ENCODE results near the gene ANO2.

Gene ANO2

DNA sequence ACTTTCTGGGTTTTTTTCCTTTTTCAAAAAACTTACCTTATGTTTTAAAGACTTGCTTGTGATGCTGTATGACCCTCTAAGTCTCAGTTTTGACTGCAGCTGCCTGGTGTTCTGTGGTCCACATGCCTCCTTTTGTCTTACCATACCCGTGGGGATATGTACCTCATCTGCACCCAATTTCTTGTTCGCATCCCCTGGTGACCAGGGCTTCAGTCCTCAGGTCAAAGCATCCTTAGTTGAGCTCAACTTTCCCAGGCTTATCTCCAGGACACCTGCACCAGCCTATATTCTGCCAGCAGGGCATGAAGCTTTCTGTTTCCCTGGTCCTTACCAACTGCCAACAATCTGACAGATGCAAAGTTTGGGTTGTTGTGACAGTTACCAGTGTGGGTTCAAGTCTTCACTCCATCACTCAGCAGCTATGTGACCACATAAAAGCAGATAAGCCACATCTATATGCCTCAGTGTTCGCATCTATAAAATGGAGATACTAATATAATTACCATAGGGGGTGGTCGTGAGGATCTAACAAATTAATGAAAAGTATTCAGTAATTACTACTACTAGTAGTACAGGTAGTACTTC lies 419.2 kb downstream of the ANO2 start:
- DNase-seq, result no peak

DNA sequence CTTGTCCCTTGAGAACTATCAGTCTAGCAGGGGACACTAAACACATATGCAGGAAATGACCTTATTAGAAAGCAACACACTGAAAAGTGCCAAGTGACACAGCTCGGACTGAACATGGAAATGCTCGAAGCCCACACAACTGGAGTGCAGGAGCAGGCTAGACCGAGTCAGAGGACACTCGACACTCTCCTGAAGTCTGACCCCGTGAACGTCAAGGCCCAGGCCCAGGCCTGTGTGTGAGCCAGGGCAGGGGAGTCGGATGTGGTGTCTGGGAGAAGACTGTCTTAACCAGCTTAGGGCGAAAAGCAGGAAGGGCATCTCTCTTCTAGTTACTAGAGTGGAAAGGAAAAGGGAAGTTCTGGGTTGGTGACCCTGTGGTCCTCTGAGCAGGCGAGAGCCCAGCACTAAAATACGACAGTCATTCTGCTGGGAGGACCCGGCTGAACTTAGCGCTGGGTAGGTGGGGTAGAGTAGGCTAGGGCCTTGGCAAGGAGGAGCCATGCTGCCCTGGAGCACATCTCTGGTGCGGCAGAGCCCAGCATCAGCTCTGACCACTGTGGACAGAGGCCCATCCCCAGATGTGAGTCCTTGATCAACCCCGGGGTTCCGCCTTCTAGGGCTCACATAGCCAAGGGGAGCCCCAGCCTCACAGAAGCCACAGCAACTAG lies 420.2 kb downstream of the ANO2 start:
- no peak for DNase-seq

DNA sequence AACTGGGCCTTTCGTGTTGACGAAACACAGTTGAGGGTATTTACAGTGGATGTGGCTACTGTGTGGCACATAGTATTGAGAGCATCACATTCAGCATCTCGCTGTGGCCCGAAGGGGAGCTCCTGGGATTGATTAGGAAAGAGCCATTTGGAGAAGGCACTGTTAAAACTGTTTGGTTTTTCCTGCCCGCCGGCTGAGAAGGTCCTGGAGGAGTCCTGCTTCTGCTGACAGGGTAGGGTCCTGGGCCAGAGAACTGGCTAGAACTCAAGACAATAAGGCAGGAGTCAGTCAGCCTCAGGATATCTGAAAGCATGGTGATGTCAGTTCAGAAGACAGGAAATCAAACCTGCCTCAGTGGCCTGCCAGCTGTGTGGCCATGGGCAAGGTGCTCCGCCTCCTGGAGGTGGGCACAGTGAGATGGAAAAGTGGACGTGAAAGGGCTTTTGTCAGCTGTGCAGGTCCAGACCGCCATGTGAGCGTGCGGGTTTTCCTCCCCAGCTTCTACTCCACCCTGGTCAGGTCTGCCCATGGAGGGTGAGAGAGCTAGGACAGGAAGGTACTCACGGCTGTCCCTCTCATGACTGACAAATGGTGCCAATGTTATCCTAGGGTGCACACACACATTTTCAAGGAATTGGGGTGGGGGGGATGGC lies 420.8 kb downstream of the ANO2 start:
- DNase-seq, result no peak

DNA sequence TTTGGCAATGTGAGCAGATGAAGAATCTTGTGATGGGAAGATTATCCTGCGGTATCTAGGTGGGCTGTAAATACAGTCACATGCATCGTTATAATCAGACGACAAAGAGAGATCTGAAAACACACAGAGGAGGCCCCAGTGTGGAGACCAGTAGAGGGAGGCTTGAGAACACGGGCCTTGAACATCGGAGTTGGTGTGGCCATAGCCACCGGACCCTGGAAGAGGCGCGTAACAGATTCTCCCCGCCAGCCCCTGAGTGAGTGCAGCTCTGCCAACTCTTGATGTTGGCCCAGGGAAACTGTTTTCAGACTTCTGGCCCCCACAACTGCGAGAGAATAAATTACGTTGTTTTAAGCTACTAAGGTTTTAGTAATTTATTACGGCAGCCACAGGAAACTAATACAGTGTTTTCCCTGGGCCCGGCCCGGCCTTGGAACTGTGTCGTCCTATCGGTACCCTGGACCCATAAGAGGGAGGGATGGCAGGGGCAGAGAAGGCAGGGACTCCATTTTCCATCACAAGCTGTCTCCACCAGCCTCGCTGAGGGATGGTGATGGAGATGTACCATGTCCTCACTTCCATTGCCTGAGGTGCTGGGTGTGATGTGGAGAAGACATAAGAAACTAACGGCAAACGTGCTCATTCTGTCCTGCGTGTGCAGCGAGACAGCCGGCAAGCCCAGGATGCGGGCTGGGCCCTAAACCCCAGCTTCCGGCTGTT lies 421.5 kb downstream of the ANO2 start:
- no peak for DNase-seq

DNA sequence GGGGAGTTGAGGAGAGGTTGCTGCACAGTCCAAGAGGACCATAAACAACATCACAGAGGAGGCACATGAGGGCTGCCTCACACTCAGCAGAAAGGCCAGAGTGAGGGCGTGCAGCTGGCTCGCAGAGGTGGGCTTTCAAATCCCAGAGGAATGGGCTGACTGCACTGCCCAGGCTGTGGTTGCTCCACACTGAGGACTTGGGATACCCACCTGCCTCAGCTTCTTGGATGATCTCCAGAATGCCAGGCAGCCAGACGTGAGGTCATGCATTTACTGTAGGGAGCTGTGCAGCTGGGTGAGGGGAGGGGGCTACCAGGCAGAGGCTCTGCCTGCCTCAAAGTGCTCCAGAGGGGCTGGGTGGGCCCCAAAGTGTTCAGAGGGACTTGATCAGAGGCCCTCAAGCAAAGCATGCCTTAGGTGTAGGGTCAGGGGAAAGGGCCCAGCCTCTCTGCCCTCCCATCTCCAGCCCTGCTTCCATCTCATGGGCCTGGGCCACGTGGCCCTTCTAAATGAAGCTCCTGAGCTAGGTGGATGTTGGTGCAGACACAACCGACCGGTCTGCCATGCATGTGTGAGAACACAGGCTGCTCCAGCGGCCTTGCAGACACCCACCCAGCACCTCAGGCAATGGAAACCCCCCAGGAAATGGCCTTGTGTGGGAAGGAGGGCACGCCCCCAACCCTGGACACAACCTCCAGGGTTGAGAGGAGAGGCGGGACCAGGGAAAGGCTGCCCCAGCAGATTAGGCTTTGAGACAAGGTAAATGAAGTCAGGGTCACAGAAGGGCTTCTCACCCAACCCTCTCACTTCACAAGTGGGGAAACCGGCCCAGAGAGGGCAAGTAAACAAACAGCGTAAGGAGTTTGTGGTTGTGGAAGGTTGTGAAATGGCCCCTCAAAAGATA lies 422.4 kb downstream of the ANO2 start:
- no peak for DNase-seq

DNA sequence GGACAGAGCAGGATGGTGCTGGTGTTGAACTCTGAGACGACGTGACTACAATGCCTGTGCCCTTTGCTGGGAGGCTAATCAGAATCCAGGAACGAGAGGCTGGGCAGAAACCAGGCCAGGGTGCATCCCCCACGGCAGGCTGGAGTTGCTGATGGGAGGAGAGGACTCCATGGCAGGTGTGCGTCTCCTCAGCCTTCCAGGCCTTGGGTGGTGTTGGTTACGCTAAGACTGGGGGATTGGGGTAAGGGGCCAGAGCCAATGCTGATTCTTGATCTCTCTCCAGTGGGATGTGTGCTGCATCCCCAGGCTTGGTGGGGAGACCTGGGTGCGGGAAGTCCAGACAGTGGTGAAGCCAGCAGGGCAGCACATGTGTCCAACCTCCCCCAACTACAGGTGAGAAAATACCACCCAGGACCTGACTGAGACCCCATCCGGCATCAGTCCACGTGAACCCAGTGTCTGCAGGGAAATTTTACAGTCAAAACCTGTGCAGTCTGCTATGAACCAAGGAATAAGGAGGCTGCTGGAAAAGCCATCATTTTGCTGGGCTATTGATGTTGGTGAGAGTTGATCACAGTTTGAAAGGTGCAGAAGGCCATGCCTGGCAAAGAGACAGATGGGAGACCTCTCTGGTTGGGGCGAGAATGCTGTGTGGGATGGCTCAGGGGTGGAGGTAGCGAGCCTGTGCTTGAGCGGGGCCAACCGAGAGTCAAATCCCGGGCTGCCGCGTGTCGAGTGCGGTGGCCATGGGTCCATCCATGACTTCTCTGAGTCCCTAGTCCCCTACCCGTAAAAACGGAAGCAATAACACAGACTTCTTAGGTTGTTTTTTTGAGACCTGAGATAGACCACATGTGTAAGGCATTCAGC lies 423.4 kb downstream of the ANO2 start:
- no peak for DNase-seq

DNA sequence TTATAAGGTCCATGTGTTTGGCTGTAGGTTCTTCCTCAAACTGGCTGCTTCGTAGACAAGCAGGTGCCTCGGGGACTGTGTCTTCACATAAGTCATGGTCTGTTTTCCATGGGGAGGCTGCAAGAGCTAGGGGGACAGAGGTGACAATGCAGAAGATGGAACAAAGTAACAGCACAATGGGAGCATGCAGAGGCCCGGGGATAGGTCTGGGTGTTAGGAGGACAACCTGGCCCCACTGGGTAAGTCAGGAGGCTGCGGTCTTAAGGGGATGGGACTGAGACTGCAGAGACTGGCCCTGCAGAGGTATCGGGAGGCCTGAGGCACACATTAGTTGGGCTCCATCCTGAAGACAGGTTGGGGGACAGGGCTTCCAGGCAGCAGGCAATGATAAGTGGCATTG lies 424.2 kb downstream of the ANO2 start:
- DNase-seq, result no peak

DNA sequence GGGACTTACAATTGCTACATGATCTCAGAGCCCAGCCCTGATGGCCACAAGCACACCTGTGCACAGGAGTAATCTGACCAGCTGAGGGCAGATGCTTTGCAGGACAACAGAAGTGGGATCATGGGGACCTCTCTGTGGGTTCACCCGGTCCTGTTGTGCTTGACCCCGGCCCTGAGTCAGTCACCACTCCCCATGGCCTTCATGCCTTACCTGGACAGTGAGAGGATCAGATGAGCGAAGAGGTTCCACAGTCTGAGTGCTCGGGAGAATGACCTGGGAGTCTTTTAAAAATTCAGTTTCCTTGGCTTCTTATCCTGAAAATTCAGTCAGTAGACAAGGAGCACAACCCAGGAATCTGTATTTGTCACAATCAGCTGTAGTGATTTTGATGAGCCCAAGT lies 425.0 kb downstream of the ANO2 start:
- DNase-seq, result no peak

DNA sequence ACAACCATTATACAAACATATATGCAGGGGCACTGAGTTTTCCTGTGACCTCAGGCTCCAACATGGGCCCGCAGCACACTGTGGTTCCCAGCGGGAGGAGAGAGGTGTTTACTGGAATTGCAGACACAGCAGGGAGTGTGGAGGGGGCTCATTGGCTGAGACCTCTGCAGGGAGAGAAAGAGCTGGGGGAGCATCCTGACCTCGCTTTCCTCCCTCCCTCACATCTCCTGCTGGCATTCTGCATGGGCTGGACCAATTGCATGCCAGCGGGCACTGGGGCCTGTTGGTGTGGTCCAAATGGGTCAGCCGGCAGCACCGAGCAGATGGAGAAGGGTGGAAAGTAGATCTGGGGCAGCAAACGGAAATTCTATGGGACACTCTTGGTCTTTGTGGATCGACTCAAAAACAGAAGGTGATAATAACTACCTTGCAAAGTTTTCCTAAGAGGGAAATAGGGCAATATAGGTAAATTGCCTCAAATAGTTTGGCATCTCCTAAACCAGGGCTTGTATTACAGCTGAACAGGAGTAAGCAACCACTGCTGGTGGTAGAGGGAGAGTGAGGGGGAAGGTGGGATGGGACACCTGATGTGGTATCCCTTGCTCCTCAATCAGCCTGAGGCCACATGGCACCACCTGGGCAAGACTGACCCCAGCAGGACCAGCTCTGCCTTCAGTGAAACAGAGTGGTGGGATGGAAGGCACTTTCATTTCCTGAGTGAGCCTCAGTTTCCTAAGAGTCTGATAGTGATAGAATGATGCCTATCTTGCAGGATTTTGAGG lies 426.3 kb downstream of the ANO2 start:
- DNase-seq, result no peak

DNA sequence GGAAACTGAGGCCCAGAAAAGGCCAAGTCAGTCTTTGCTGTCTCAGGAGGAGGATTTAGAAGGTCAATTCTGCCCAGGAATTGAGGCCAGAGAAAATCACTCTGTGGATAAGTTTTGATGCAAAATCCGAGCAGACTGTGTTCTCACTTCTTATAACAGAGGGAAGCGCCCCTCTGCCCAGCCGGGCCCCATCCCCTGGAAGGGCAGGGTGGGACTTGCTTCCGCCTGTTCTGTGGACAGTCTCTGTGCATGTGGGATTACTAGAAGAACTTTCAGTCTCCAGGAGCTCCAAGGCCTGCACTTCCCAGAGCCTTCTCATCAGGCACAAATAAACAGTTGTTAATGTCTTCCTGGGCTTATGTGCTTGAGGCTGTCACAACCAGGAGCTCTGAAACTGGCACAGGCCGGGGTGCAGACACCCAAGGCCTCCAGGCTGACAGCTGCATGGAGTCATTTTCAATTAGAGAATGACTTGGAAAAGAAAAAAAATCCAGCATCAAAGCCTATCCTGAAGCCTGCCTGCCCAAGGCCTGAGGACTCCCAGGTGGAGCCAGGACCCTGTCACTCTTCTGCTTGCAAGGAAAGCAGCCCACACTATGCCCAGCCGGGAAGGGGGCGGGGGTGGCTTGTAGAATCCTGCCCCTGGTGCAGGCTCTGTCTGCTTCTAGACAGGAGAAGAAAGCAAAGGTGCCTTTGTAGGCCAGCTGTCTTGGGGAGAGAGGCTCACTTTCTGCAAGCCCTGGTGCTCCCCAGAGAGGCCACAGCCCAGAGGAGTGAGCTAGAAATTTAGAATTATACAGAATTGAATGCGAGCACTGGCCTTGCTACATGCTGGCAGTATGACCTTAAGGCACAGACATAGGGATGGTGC lies 428.5 kb downstream of the ANO2 start:
- DNase-seq, result no peak

DNA sequence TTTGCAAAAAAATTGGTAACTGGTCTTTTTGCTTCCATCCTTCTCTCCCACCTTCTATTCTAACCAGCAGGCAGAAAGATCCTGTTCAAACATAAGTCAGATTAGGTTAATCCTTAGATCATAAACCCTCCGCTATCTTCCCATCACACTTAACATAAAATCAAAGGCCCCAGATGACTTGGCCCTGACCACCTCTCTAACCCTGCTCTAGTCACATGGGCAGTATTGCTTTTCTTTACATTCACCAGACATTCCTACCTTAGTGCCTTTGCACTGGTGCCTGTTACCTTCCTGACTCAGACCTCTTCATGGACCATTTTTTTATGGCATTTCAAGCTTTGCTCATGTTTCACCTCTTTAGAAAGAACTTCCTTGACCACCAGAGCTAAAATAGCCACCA lies 429.6 kb downstream of the ANO2 start:
- no peak for DNase-seq

DNA sequence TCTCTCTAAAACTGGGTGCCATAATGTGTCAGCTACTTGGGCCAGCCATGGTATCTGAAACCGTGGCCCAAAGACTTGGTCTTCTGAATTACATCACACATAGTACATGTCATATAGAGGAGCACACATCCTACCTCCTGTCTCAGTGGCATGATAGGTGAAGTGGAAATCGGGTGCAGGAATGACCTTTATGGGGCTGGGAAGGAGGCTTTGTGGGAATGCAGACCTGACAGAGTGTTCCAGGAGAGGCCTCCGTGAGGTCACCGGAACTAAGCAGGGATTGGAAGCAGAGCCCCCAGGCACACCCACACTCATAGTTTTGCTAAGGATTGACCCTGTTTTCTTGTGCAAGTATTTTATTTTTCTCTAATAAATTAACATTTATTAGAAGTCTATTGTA lies 430.5 kb downstream of the ANO2 start:
- no peak for DNase-seq

DNA sequence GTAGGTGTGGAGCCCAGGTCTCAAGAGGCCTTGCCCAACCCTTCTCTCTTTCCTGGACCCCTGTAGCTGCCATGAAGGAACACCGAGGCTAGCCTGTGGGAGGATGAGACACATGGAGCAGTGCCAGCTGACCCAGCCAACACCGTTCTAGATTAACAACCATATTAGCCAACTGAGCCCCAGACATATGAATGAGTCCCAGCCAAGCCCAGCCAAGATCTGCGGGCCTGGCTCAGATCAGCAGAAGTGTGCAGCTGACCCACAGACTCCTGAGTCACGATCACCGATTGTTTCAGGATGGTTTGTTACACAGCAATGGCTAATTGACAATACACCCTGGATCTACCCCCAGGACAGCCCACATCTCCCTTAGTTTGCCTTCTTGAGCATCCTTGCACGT lies 431.0 kb downstream of the ANO2 start:
- no peak for DNase-seq

DNA sequence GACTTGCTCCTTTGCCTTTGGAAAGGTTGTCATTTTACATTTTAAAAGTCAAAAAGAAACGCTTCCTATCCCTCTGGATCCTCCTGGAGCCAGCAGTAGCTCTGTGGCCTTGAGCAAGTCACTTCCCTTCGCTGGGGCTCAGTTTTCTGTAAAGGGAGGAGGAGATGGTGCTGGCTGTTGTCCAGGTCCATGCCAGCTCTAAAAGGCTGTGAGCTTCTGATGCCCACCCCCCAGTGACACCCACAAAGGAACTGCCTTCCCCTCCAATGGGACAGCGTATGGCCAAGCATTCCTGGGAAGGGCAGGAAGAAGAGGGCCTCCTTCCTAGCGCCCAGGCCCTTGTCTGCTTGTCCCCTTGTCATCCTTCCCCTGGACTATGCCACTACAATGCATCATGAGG lies 431.7 kb downstream of the ANO2 start:
- DNase-seq, result no peak
